ENCODE results near the gene KIF19.

KIF19 gene

GRCh38 chr17:74303305-74303704 lies 22.7 kb upstream of the KIF19 start:
- no peak for DNase-seq (ENCODE audit: low read depth in 1 of 2, low spot score in 1 of 2)

GRCh38 chr17:74304184-74304583 lies 21.8 kb upstream of the KIF19 start:
- DNase-seq (ENCODE audit: low read depth in 1 of 2, low spot score in 1 of 2): no peak

GRCh38 chr17:74305865-74306654 lies 20.0 kb upstream of the KIF19 start:
- no peak for DNase-seq (ENCODE audit: low read depth in 1 of 2, low spot score in 1 of 2)

GRCh38 chr17:74307984-74308773 lies 17.8 kb upstream of the KIF19 start:
- DNase-seq (ENCODE audit: low read depth in 1 of 2, low spot score in 1 of 2): no peak

- DNase-seq (ENCODE audit: low read depth in 1 of 2, low spot score in 1 of 2): no peak
Observed at GRCh38 chr17:74309902-74310301, 16.1 kb upstream of the KIF19 start.

GRCh38 chr17:74314877-74315276 lies 11.1 kb upstream of the KIF19 start:
- no peak for DNase-seq (ENCODE audit: low read depth in 1 of 2, low spot score in 1 of 2)

GRCh38 chr17:74316220-74316619 lies 9.8 kb upstream of the KIF19 start:
- no peak for DNase-seq (ENCODE audit: low read depth in 1 of 2, low spot score in 1 of 2)

- no peak for DNase-seq (ENCODE audit: low read depth in 1 of 2, low spot score in 1 of 2)
Observed at GRCh38 chr17:74317071-74317470, 9.0 kb upstream of the KIF19 start.

- DNase-seq (ENCODE audit: low read depth in 1 of 2, low spot score in 1 of 2): no peak
Observed at GRCh38 chr17:74318391-74318790, 7.6 kb upstream of the KIF19 start.

- DNase-seq (ENCODE audit: low read depth in 1 of 2, low spot score in 1 of 2): no peak
Observed at GRCh38 chr17:74324521-74324920, 1.5 kb upstream of the KIF19 start.

GRCh38 chr17:74325376-74325742 lies 667 bp upstream of the KIF19 start:
- DNase-seq (ENCODE audit: low read depth in 1 of 2, low spot score in 1 of 2): no peak

GRCh38 chr17:74326506-74326905 lies 480 bp downstream of the KIF19 start:
- DNase-seq (ENCODE audit: low read depth in 1 of 2, low spot score in 1 of 2): no peak

GRCh38 chr17:74328487-74328886 lies 2.5 kb downstream of the KIF19 start:
- DNase-seq (ENCODE audit: low read depth in 1 of 2, low spot score in 1 of 2): no peak

GRCh38 chr17:74329378-74329777 lies 3.4 kb downstream of the KIF19 start:
- DNase-seq (ENCODE audit: low read depth in 1 of 2, low spot score in 1 of 2): no peak

- no peak for DNase-seq (ENCODE audit: low read depth in 1 of 2, low spot score in 1 of 2)
Observed at GRCh38 chr17:74330446-74330845, 4.4 kb downstream of the KIF19 start.

GRCh38 chr17:74332017-74332650 lies 6.1 kb downstream of the KIF19 start:
- no peak for DNase-seq (ENCODE audit: low read depth in 1 of 2, low spot score in 1 of 2)

GRCh38 chr17:74332763-74333283 lies 6.8 kb downstream of the KIF19 start:
- no peak for DNase-seq (ENCODE audit: low read depth in 1 of 2, low spot score in 1 of 2)

GRCh38 chr17:74334393-74335039 lies 8.5 kb downstream of the KIF19 start:
- no peak for DNase-seq (ENCODE audit: low read depth in 1 of 2, low spot score in 1 of 2)

- DNase-seq (ENCODE audit: low read depth in 1 of 2, low spot score in 1 of 2): no peak
Observed at GRCh38 chr17:74335529-74336062, 9.6 kb downstream of the KIF19 start.

GRCh38 chr17:74336307-74336706 lies 10.3 kb downstream of the KIF19 start:
- no peak for DNase-seq (ENCODE audit: low read depth in 1 of 2, low spot score in 1 of 2)
